Neural progenitor cell (in vitro differentiated cells): ENCODE measurements around the gene CCDC183. TPM values are rescaled to one million over a fixed set of nuclear protein-coding genes. Genes with fewer than 3 reads are reported as not detected.
"Not testable (repeated sequence)": the region's sequence is repeated elsewhere in the genome, so short reads cannot be mapped to it uniquely, and the experiment has no call there.

Experiments used
- DNase-seq: peaks from one replicate; pipeline ENCODE4 v3.0.0-alpha.2; 2016; ENCODE audit warnings: low spot score
- H2AFZ ChIP-seq: fragments of 200-600 bp; sonication (generic); replicated peaks from 2 replicates; pipeline ENCODE4 v1.6.1; 2016; ENCODE audit warnings: antibody characterized with exemption
- H3F3A ChIP-seq: fragments of 200-600 bp; sonication (generic); 2 replicates; pipeline ENCODE4 v1.6.1; 2016; ENCODE audit warnings: antibody characterized with exemption, low read depth
- H3K27ac ChIP-seq: fragments of 200-600 bp; sonication (generic); 2 replicates; pipeline ENCODE4 v1.5.1; 2016; ENCODE audit warnings: mild to moderate bottlenecking
- H3K27me3 ChIP-seq: fragments of 200-600 bp; sonication (generic); 2 replicates; pipeline ENCODE4 v1.6.1; 2016; ENCODE audit warnings: mild to moderate bottlenecking, moderate library complexity
- H3K36me3 ChIP-seq: fragments of 200-600 bp; sonication (generic); 2 replicates; pipeline ENCODE4 v1.5.1; 2016
- H3K4me1 ChIP-seq: fragments of 200-600 bp; sonication (generic); 2 replicates; pipeline ENCODE4 v1.6.1; 2016; ENCODE audit warnings: mixed run types
- H3K4me2 ChIP-seq: fragments of 200-600 bp; sonication (generic); 2 replicates; pipeline ENCODE4 v1.6.1; 2016
- H3K4me3 ChIP-seq: fragments of 200-600 bp; sonication (generic); 2 replicates; pipeline ENCODE4 v1.5.1; 2016
- H3K79me2 ChIP-seq: fragments of 200-600 bp; sonication (generic); 2 replicates; pipeline ENCODE4 v1.6.1; 2016; ENCODE audit warnings: low read depth
- H3K9ac ChIP-seq: fragments of 200-600 bp; sonication (generic); 2 replicates; pipeline ENCODE4 v1.6.1; 2016
- H3K9me3 ChIP-seq: fragments of 200-600 bp; sonication (generic); 2 replicates; pipeline ENCODE4 v1.5.1; 2016; ENCODE audit warnings: low read depth
- H4K20me1 ChIP-seq: fragments of 200-600 bp; sonication (generic); 2 replicates; pipeline ENCODE4 v1.6.1; 2016; ENCODE audit warnings: low read depth
- H3K27ac Mint-ChIP-seq: 3 replicates; pipeline ENCODE4 v1.8.0; 2021; ENCODE audit warnings: mixed read lengths
- H3K27me3 Mint-ChIP-seq: 2 replicates; pipeline ENCODE4 v1.8.0; 2022; ENCODE audit warnings: low read depth, mild to moderate bottlenecking, inconsistent platforms, moderate library complexity, mixed read lengths; ENCODE audit not compliant: insufficient read depth
- H3K36me3 Mint-ChIP-seq: 3 replicates; pipeline ENCODE4 v1.8.0; 2021; ENCODE audit warnings: mixed read lengths
- H3K4me1 Mint-ChIP-seq: 3 replicates; pipeline ENCODE4 v1.8.0; 2021; ENCODE audit warnings: mixed read lengths
- H3K4me3 Mint-ChIP-seq: 3 replicates; pipeline ENCODE4 v1.8.0; 2021; ENCODE audit warnings: mild to moderate bottlenecking, moderate library complexity, mixed read lengths
- H3K9me3 Mint-ChIP-seq: 3 replicates; pipeline ENCODE4 v1.8.0; 2020; ENCODE audit warnings: mixed read lengths
- EZH2 ChIP-seq: fragments of 200-600 bp; sonication (generic); IDR thresholded peaks from 2 replicates; pipeline ENCODE4 v1.6.1; 2017; ENCODE audit warnings: antibody characterized with exemption, mild to moderate bottlenecking, moderate library complexity
- EZH2phosphoT487 ChIP-seq: fragments of 200-600 bp; sonication (generic); IDR thresholded peaks from 2 replicates; pipeline ENCODE4 v1.6.1; 2017; ENCODE audit warnings: antibody characterized with exemption
- total RNA-seq: library from RNA; depleted of rRNA; stranded (reverse); fragments of >200 nt; gene quantifications from 2 replicates; pipeline ENCODE4 v1.2.3, GENCODE V29; 2015; ENCODE audit warnings: low replicate concordance
- TF ChIP-seq, protein P1 (sequence below): fragments of 200-600 bp; sonication (generic); IDR thresholded peaks from 2 replicates; pipeline ENCODE4 v1.5.1; 2017; ENCODE audit warnings: antibody characterized with exemption, mild to moderate bottlenecking

CCDC183 gene
- total RNA-seq, 1 donor from 2014 or later = 0.84 TPM

DNA sequence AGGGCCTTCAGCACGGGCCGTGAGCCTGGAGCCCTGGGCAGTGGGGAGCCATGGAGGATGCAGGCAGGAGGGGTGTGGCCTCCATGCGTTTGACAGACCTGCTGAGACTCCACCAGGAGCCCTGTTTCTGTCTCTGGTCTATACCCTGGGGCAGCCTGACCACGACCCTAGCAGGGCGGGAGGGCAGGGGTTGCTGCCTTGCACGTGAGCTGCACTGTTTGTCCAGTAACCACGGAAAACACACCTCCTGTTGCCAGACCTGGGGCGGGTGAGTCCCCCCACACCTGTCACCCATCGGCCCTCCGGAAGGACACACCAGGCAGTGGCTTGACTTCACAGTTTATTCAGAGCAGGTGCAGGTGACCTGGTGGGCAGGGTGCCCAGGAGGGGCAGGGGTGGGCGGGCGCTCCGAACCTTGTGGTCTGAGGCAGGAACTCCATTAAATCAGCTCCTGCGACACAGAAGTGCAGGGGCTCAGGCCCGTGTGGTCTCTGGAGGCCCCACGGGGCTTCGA lies 42.0 kb upstream of the CCDC183 start:
- Histone ChIP-seq H3K4me1 (peaks cover 3% of the 10 kb centered on the region), H3K27me3 (no peaks in the 10 kb centered on the region), H3K9ac (no peak overlapping the region), H3K27ac (no peak overlapping the region), H2AFZ (no peak overlapping the region), H3K9me3 (no peaks in the 10 kb centered on the region), H4K20me1 (no peaks in the 10 kb centered on the region), H3K4me2 (no peak overlapping the region), H3K4me3 (no peak overlapping the region), H3F3A (peaks cover 4% of the 10 kb centered on the region), H3K79me2 (no peaks in the 10 kb centered on the region), H3K36me3 (no peaks in the 10 kb centered on the region)
- no peak overlapping the region for H3K4me3 Mint-ChIP-seq
- H3K4me1 Mint-ChIP-seq = no peaks in the 10 kb centered on the region
- no peak for DNase-seq
- TF ChIP-seq, protein P1, sequence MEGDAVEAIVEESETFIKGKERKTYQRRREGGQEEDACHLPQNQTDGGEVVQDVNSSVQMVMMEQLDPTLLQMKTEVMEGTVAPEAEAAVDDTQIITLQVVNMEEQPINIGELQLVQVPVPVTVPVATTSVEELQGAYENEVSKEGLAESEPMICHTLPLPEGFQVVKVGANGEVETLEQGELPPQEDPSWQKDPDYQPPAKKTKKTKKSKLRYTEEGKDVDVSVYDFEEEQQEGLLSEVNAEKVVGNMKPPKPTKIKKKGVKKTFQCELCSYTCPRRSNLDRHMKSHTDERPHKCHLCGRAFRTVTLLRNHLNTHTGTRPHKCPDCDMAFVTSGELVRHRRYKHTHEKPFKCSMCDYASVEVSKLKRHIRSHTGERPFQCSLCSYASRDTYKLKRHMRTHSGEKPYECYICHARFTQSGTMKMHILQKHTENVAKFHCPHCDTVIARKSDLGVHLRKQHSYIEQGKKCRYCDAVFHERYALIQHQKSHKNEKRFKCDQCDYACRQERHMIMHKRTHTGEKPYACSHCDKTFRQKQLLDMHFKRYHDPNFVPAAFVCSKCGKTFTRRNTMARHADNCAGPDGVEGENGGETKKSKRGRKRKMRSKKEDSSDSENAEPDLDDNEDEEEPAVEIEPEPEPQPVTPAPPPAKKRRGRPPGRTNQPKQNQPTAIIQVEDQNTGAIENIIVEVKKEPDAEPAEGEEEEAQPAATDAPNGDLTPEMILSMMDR = no peak
- TF ChIP-seq EZH2 (no peak), EZH2phosphoT487 (no peak)
- peaks cover 14% of the 10 kb centered on the region for H3K27me3 Mint-ChIP-seq
- H3K36me3 Mint-ChIP-seq = no peaks in the 10 kb centered on the region
- H3K9me3 Mint-ChIP-seq = peaks cover 16% of the 10 kb centered on the region
- no peak overlapping the region for H3K27ac Mint-ChIP-seq

DNA sequence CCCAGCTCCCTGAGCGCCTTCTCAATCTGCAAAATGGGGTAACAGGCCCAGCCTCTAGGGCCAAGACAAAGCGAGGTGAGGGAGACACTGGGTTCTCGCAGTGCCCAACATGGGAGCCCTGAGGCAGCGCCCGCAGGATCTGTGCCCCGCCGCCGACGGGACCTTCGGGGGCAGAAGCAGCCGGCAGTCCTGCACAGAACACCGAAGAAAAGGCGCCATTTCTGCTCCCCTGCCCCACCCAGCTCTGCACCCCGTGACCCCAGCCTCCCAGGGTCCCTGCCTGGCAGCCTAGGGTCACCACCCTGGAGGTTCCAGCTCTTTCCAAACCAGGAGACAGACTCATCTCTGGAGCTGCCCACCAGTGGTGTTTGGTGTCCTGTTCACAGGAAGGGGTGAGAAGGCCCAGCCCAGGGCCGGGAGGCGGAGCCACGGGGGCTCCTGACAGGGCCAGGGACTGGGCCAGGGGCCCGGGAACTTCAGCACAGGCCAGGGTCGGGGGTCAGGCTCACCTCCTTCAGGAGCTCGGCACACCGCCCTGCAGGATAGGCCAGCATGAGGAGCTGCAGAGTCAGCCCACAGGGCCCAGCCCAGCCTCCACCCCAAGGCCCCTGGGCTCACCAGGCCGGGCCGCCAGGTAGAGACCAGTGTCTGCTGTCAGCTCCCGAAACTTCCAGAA lies 41.4 kb upstream of the CCDC183 start:
- Mint-ChIP-seq H3K4me3 (no peak overlapping the region), H3K36me3 (no peaks in the 10 kb centered on the region), H3K27me3 (peaks cover 10% of the 10 kb centered on the region), H3K9me3 (peaks cover 16% of the 10 kb centered on the region), H3K27ac (no peak overlapping the region), H3K4me1 (peaks cover 2% of the 10 kb centered on the region)
- TF ChIP-seq EZH2phosphoT487 (no peak), EZH2 (no peak)
- TF ChIP-seq, protein P1 = no peak
- no peak overlapping the region for H3K27ac ChIP-seq
- H3K4me1 ChIP-seq = peaks cover 3% of the 10 kb centered on the region
- H2AFZ ChIP-seq = peak overlapping the region; percentile 24
- H3K36me3 ChIP-seq = no peaks in the 10 kb centered on the region
- no peak overlapping the region for H3K4me3 ChIP-seq
- no peak overlapping the region for H3K9ac ChIP-seq
- DNase-seq = peak; percentile 41
- H3K9me3 ChIP-seq = no peaks in the 10 kb centered on the region
- no peak overlapping the region for H3K4me2 ChIP-seq
- no peaks in the 10 kb centered on the region for H3K27me3 ChIP-seq
- H4K20me1 ChIP-seq = no peaks in the 10 kb centered on the region
- H3F3A ChIP-seq = peaks cover 6% of the 10 kb centered on the region
- no peaks in the 10 kb centered on the region for H3K79me2 ChIP-seq

DNA sequence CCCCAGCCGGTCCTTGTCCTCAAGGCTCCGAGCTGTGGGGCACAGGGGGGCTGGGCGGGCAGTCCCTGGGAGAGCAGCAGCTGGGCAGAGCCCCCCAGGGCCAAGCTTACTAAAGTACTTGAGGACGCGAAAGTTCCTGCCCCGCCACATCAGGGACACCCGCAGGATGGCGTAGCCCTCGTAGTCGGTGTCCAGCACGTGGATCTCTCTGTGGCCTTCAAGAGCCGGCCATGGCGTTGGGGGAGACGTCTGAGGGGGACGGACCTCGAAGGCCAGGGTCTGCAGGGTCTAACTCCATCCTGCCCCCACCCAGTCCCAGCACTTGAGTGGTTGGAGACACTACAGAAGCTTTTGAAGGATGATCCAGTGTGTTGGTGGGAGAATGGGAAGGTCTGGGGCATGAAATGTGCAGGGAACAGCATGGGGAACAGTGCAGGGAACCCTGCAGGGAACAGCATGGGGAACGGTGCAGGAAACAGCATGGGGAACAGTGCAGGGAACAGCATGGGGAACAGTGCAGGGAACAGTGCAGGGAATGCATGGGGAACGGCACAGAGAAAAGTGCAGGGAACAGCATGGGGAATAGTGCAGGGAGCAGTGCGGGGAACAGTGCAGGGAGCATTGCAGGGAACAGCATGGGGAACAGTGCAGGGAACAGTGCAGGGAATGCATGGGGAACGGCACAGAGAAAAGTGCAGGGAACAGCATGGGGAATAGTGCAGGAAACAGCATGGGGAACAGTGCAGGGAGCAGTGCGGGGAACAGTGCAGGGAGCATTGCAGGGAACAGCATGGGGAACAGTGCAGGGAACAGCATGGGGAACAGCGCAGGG lies 40.6 kb upstream of the CCDC183 start:
- H3K36me3 ChIP-seq, H3K27me3 ChIP-seq, H3K4me1 Mint-ChIP-seq, H3K79me2 ChIP-seq, H3K9ac ChIP-seq, H3K27ac ChIP-seq, H4K20me1 ChIP-seq, H2AFZ ChIP-seq, H3K4me3 ChIP-seq, H3K4me2 ChIP-seq, H3K4me1 ChIP-seq, H3K36me3 Mint-ChIP-seq, H3K9me3 ChIP-seq, DNase-seq: not testable (repeated sequence)
- peaks cover 16% of the 10 kb centered on the region for H3K9me3 Mint-ChIP-seq
- H3F3A ChIP-seq = peaks cover 10% of the 10 kb centered on the region
- H3K27ac Mint-ChIP-seq = peak overlapping the region; percentile 50
- peaks cover 10% of the 10 kb centered on the region for H3K27me3 Mint-ChIP-seq
- H3K4me3 Mint-ChIP-seq = peak overlapping the region; percentile 37

DNA sequence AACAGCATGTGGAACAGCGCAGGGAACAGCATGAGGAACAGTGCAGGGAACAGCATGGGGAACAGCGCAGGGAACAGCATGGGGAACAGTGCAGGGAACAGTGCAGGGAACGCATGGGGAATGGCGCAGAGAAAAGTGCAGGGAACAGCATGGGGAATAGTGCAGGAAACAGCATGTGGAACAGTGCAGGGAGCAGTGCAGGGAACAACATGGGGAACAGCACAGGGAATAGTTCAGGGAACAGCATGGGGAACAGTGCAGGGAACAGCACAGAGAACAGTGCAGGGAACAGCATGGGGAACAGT lies 40.1 kb upstream of the CCDC183 start:
- TF ChIP-seq EZH2 = no peak
- no peak for TF ChIP-seq EZH2phosphoT487
- TF ChIP-seq, protein P1 = no peak
- Mint-ChIP-seq H3K9me3 (peaks cover 15% of the 10 kb centered on the region), H3K4me3 (peak overlapping the region; percentile 70), H3K27ac (no peak overlapping the region), H3K27me3 (peaks cover 10% of the 10 kb centered on the region), H3K36me3 (no peaks in the 10 kb centered on the region), H3K4me1 (peaks cover 12% of the 10 kb centered on the region)
- Histone ChIP-seq H3K36me3 (no peaks in the 10 kb centered on the region), H3K4me2 (no peak overlapping the region), H3K9me3 (no peaks in the 10 kb centered on the region), H3K9ac (no peak overlapping the region), H3K4me3 (no peak overlapping the region), H3K27ac (no peak overlapping the region), H2AFZ (no peak overlapping the region), H3K79me2 (no peaks in the 10 kb centered on the region), H3K27me3 (no peaks in the 10 kb centered on the region), H4K20me1 (no peaks in the 10 kb centered on the region), H3F3A (peaks cover 10% of the 10 kb centered on the region), H3K4me1 (peaks cover 5% of the 10 kb centered on the region)
- DNase-seq = no peak
